Osteoblast (primary cell): ENCODE measurements around the gene BTBD2. TPM values are rescaled to one million over a fixed set of nuclear protein-coding genes. Genes with fewer than 3 reads are reported as not detected.

Source experiments
- DNase-seq: peaks from one replicate; pipeline ENCODE4 v3.0.0; 2011; ENCODE audit warnings: low spot score, mixed read lengths; ENCODE audit not compliant: insufficient read length; ENCODE audit errors: missing footprints
- H2AFZ ChIP-seq: 2 replicates; pipeline ENCODE4 v1.6.0; 2011; ENCODE audit warnings: mild to moderate bottlenecking, low read length
- H3K27ac ChIP-seq: 2 replicates; pipeline ENCODE4 v1.5.1; 2011; ENCODE audit warnings: mild to moderate bottlenecking, low read depth, low read length, moderate library complexity
- H3K27me3 ChIP-seq: 2 replicates; pipeline ENCODE4 v1.6.0; 2012; ENCODE audit warnings: mild to moderate bottlenecking, control low read depth, inconsistent platforms, low read length, moderate library complexity; ENCODE audit not compliant: insufficient read depth
- H3K36me3 ChIP-seq: 2 replicates; pipeline ENCODE4 v1.5.1; 2011; ENCODE audit warnings: mild to moderate bottlenecking, low read length, control low read depth, moderate library complexity; ENCODE audit not compliant: insufficient read depth
- H3K4me1 ChIP-seq: 2 replicates; pipeline ENCODE4 v1.5.1; 2011; ENCODE audit warnings: mild to moderate bottlenecking, low read length, control low read depth, moderate library complexity; ENCODE audit not compliant: insufficient read depth
- H3K4me2 ChIP-seq: 2 replicates; pipeline ENCODE4 v1.6.0; 2011; ENCODE audit warnings: mild to moderate bottlenecking, low read length; ENCODE audit not compliant: insufficient read depth
- H3K4me3 ChIP-seq: fragments of 200-600 bp; sonication (generic); 3 replicates; pipeline ENCODE4 v1.5.1; 2012; ENCODE audit warnings: mild to moderate bottlenecking, low read length, inconsistent platforms; ENCODE audit not compliant: insufficient read depth
- H3K79me2 ChIP-seq: 2 replicates; pipeline ENCODE4 v1.6.0; 2012; ENCODE audit warnings: mild to moderate bottlenecking, low read length, control low read depth, inconsistent platforms; ENCODE audit not compliant: insufficient read depth
- H3K9me3 ChIP-seq: 2 replicates; pipeline ENCODE4 v1.5.1; 2011; ENCODE audit warnings: low read depth, low read length, control low read depth
- H4K20me1 ChIP-seq: 2 replicates; pipeline ENCODE4 v1.6.0; 2012; ENCODE audit warnings: mild to moderate bottlenecking, low read length, control low read depth; ENCODE audit not compliant: insufficient read depth
- CTCF ChIP-seq: IDR thresholded peaks from 2 replicates; pipeline ENCODE4 v1.5.1; 2011; ENCODE audit warnings: mild to moderate bottlenecking, low read depth, low read length, moderate library complexity; ENCODE audit errors: extremely low read depth
- total RNA-seq: library from RNA; depleted of rRNA; stranded (reverse); fragments of >200 nt; gene quantifications from 2 replicates; pipeline ENCODE4 v1.2.3, GENCODE V29; 2012

BTBD2 gene
- 57.5 and 57.8 TPM in 2 replicates for total RNA-seq

GRCh38 chr19:2015608-2015950 lies at the start of gene BTBD2:
Gene BTBD2, minus strand, starts transcription at chr19:2015714. Its CDS starts 11 bp downstream, at chr19:2015703.
- Histone ChIP-seq H3K36me3 (no peaks in the 10 kb centered on the region), H3K4me1 (peaks cover 4% of the 10 kb centered on the region), H4K20me1 (peaks cover 14% of the 10 kb centered on the region), H3K27me3 (no peaks in the 10 kb centered on the region), H3K27ac (no peak within 1 kb of the TSS), H3K79me2 (peaks cover 46% of the 10 kb centered on the region), H3K4me2 (peak within 1 kb of the TSS; percentile 84), H3K9me3 (no peaks in the 10 kb centered on the region), H3K4me3 (peak within 1 kb of the TSS; percentile 73), H2AFZ (peak within 1 kb of the TSS; percentile 84)
- no peak for TF ChIP-seq CTCF
- DNase-seq: no peak

GRCh38 chr19:2064788-2065524 lies 49.4 kb upstream of the BTBD2 start:
- no peak for TF ChIP-seq CTCF

GRCh38 chr19:2064395-2064787 lies 48.9 kb upstream of the BTBD2 start:
- Histone ChIP-seq H3K36me3 (no peaks in the 10 kb centered on the region), H3K27ac (no peak overlapping the region), H3K79me2 (no peaks in the 10 kb centered on the region), H3K4me1 (peaks cover 26% of the 10 kb centered on the region), H2AFZ (no peak overlapping the region), H3K4me3 (no peak overlapping the region), H3K4me2 (no peak overlapping the region), H3K27me3 (no peaks in the 10 kb centered on the region), H3K9me3 (no peaks in the 10 kb centered on the region), H4K20me1 (no peaks in the 10 kb centered on the region)
- peak; percentile 64 for DNase-seq
- TF ChIP-seq CTCF: no peak

More at GRCh38 chr19:2064788-2065524, 49.4 kb upstream of the BTBD2 start:
- peak overlapping the region; percentile 47 for H2AFZ ChIP-seq
- H3K27me3 ChIP-seq: no peaks in the 10 kb centered on the region
- peak; percentile 75 for DNase-seq
- H3K27ac ChIP-seq: no peak overlapping the region
- no peaks in the 10 kb centered on the region for H3K9me3 ChIP-seq
- H3K79me2 ChIP-seq: no peaks in the 10 kb centered on the region
- H3K4me1 ChIP-seq: peaks cover 21% of the 10 kb centered on the region
- no peaks in the 10 kb centered on the region for H4K20me1 ChIP-seq
- no peak overlapping the region for H3K4me2 ChIP-seq
- no peak overlapping the region for H3K4me3 ChIP-seq
- H3K36me3 ChIP-seq: no peaks in the 10 kb centered on the region

- no peak for TF ChIP-seq CTCF
- H3K9me3 ChIP-seq: no peaks in the 10 kb centered on the region
- H3K27me3 ChIP-seq: no peaks in the 10 kb centered on the region
- no peak for DNase-seq
- H3K36me3 ChIP-seq: no peaks in the 10 kb centered on the region
- H3K27ac ChIP-seq: no peak overlapping the region
- H3K4me3 ChIP-seq: no peak overlapping the region
- no peak overlapping the region for H3K4me2 ChIP-seq
- no peaks in the 10 kb centered on the region for H3K79me2 ChIP-seq
- peaks cover 29% of the 10 kb centered on the region for H3K4me1 ChIP-seq
- H2AFZ ChIP-seq: no peak overlapping the region
- no peaks in the 10 kb centered on the region for H4K20me1 ChIP-seq
These were observed 48.3 kb upstream of the BTBD2 start for GRCh38 chr19:2063824-2064223.
